H1 (cell line): ENCODE data around the gene CSRNP3.

Experiments
- KDM4A ChIP-seq: IDR thresholded peaks from one replicate; pipeline ENCODE4 v1.7.1; 2012; ENCODE audit warnings: low read depth, mild to moderate bottlenecking, moderate library complexity, low read length, inconsistent platforms; ENCODE audit not compliant: severe bottlenecking
- MAFK ChIP-seq: IDR thresholded peaks from 2 replicates; pipeline ENCODE4 v1.6.1; 2012; ENCODE audit warnings: low read depth, mild to moderate bottlenecking, improper control_type of control experiment, low read length
- RBBP5 ChIP-seq: IDR thresholded peaks from 2 replicates; pipeline ENCODE4 v1.7.1; 2012; ENCODE audit warnings: low read depth, mild to moderate bottlenecking, inconsistent platforms, low read length, moderate library complexity, borderline replicate concordance
- RFX5 ChIP-seq: IDR thresholded peaks from 2 replicates; pipeline ENCODE4 v1.6.1; 2011; ENCODE audit warnings: low read depth, low read length, improper control_type of control experiment, borderline replicate concordance
- TBP ChIP-seq: IDR thresholded peaks from 2 replicates; pipeline ENCODE4 v1.6.1; 2011; ENCODE audit warnings: low read depth, low read length, improper control_type of control experiment
- TCF12 ChIP-seq: IDR thresholded peaks from 2 replicates; pipeline ENCODE4 v1.6.1; 2011; ENCODE audit warnings: low read depth, mild to moderate bottlenecking, low read length
- TF ChIP-seq, protein P1 (sequence below), 3 experiments: IDR thresholded peaks; 1 replicate in 2 of 3; 2 replicates in 1 of 3; pipeline versions ENCODE4 v1.5.1 to v1.6.1; 2011; ENCODE audit warnings: low read length in 3 of 3, mild to moderate bottlenecking in 3 of 3, inconsistent platforms in 2 of 3, low read depth in 1 of 3, moderate library complexity in 1 of 3; ENCODE audit not compliant: insufficient read depth in 1 of 3; ENCODE audit errors: control extremely low read depth in 1 of 3

GRCh38 chr2:165623161-165623560 lies 153.7 kb downstream of the CSRNP3 start:
- TF ChIP-seq, protein P1, sequence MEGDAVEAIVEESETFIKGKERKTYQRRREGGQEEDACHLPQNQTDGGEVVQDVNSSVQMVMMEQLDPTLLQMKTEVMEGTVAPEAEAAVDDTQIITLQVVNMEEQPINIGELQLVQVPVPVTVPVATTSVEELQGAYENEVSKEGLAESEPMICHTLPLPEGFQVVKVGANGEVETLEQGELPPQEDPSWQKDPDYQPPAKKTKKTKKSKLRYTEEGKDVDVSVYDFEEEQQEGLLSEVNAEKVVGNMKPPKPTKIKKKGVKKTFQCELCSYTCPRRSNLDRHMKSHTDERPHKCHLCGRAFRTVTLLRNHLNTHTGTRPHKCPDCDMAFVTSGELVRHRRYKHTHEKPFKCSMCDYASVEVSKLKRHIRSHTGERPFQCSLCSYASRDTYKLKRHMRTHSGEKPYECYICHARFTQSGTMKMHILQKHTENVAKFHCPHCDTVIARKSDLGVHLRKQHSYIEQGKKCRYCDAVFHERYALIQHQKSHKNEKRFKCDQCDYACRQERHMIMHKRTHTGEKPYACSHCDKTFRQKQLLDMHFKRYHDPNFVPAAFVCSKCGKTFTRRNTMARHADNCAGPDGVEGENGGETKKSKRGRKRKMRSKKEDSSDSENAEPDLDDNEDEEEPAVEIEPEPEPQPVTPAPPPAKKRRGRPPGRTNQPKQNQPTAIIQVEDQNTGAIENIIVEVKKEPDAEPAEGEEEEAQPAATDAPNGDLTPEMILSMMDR (IDR thresholded peaks at IDR 0.05; ENCODE audit: control extremely low read depth in 1 of 3, insufficient read depth in 1 of 3, low read depth in 1 of 3, low read length in 3 of 3), result no peak
- TF ChIP-seq KDM4A (no peak), TCF12 (no peak), MAFK (no peak), TBP (no peak), RBBP5 (no peak), RFX5 (no peak)
